Osteoblast (primary cell): ENCODE results near the gene SPDYC. TPM values are rescaled to one million over a fixed set of nuclear protein-coding genes. Genes with fewer than 3 reads are reported as not detected.

Source experiments
- DNase-seq: peaks from one replicate; pipeline ENCODE4 v3.0.0; 2011; ENCODE audit warnings: low spot score, mixed read lengths; ENCODE audit not compliant: insufficient read length; ENCODE audit errors: missing footprints
- H2AFZ ChIP-seq: 2 replicates; pipeline ENCODE4 v1.6.0; 2011; ENCODE audit warnings: mild to moderate bottlenecking, low read length
- H3K27ac ChIP-seq: 2 replicates; pipeline ENCODE4 v1.5.1; 2011; ENCODE audit warnings: mild to moderate bottlenecking, low read depth, low read length, moderate library complexity
- H3K27me3 ChIP-seq: 2 replicates; pipeline ENCODE4 v1.6.0; 2012; ENCODE audit warnings: mild to moderate bottlenecking, control low read depth, inconsistent platforms, low read length, moderate library complexity; ENCODE audit not compliant: insufficient read depth
- H3K36me3 ChIP-seq: 2 replicates; pipeline ENCODE4 v1.5.1; 2011; ENCODE audit warnings: mild to moderate bottlenecking, low read length, control low read depth, moderate library complexity; ENCODE audit not compliant: insufficient read depth
- H3K4me1 ChIP-seq: 2 replicates; pipeline ENCODE4 v1.5.1; 2011; ENCODE audit warnings: mild to moderate bottlenecking, low read length, control low read depth, moderate library complexity; ENCODE audit not compliant: insufficient read depth
- H3K4me2 ChIP-seq: 2 replicates; pipeline ENCODE4 v1.6.0; 2011; ENCODE audit warnings: mild to moderate bottlenecking, low read length; ENCODE audit not compliant: insufficient read depth
- H3K4me3 ChIP-seq: fragments of 200-600 bp; sonication (generic); 3 replicates; pipeline ENCODE4 v1.5.1; 2012; ENCODE audit warnings: mild to moderate bottlenecking, low read length, inconsistent platforms; ENCODE audit not compliant: insufficient read depth
- H3K79me2 ChIP-seq: 2 replicates; pipeline ENCODE4 v1.6.0; 2012; ENCODE audit warnings: mild to moderate bottlenecking, low read length, control low read depth, inconsistent platforms; ENCODE audit not compliant: insufficient read depth
- H3K9me3 ChIP-seq: 2 replicates; pipeline ENCODE4 v1.5.1; 2011; ENCODE audit warnings: low read depth, low read length, control low read depth
- H4K20me1 ChIP-seq: 2 replicates; pipeline ENCODE4 v1.6.0; 2012; ENCODE audit warnings: mild to moderate bottlenecking, low read length, control low read depth; ENCODE audit not compliant: insufficient read depth
- CTCF ChIP-seq: IDR thresholded peaks from 2 replicates; pipeline ENCODE4 v1.5.1; 2011; ENCODE audit warnings: mild to moderate bottlenecking, low read depth, low read length, moderate library complexity; ENCODE audit errors: extremely low read depth
- total RNA-seq: library from RNA; depleted of rRNA; stranded (reverse); fragments of >200 nt; gene quantifications from 2 replicates; pipeline ENCODE4 v1.2.3, GENCODE V29; 2012

SPDYC gene
- total RNA-seq, 1 donor: not detected

GRCh38 chr11:65181569-65182257 lies 11.7 kb downstream of the SPDYC start, which contains the start of gene CAPN1:
Gene CAPN1, plus strand, starts transcription at chr11:65181928. Its CDS starts 774 bp downstream, at chr11:65182702.
- Histone ChIP-seq H3K27me3 (no peaks in the 10 kb centered on the region), H2AFZ (peak within 1 kb of the TSS; percentile 91), H3K36me3 (peaks cover 18% of the 10 kb centered on the region), H3K27ac (peak within 1 kb of the TSS; percentile 53), H3K4me3 (peak within 1 kb of the TSS; percentile 93), H4K20me1 (peaks cover 7% of the 10 kb centered on the region), H3K4me2 (peak within 1 kb of the TSS; percentile 89), H3K4me1 (peaks cover 10% of the 10 kb centered on the region), H3K79me2 (peaks cover 44% of the 10 kb centered on the region), H3K9me3 (no peaks in the 10 kb centered on the region)
- TF ChIP-seq CTCF: no peak
- DNase-seq: peak; percentile 98

DNA sequence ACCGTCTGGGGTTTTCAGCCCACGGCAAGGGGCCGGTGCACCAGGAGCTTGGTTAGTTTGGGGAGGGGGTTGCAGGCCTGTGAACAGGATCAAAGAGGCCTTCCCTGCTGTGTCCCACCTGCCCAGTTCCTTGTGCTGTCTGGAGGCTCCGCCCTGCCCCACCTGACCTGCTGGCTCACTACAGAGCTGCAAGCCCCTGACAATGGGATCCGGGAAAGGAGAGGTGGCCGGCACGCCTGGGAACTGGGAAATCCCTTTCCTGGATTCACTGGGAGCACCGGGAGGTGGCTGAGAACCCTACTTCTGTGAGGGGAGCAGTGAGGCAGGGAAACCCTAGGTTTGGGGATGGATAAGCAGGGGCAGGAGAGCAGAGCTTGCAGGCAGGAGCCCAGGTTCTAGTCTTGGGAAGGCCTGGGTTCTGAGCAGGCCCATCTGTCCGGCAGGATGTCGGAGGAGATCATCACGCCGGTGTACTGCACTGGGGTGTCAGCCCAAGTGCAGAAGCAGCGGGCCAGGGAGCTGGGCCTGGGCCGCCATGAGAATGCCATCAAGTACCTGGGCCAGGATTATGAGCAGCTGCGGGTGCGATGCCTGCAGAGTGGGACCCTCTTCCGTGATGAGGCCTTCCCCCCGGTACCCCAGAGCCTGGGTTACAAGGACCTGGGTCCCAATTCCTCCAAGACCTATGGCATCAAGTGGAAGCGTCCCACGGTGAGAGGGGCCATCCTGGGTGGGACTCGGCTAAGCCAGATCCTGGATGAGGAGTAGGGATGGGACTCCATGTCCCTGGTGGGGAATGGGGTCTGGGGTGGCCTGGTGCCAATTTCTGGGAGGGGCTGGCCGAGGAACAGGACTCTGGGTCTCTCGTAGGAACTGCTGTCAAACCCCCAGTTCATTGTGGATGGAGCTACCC lies 12.5 kb downstream of the SPDYC start:
- Histone ChIP-seq H2AFZ (peak overlapping the region; percentile 78), H3K27ac (peak overlapping the region; percentile 53)
- DNase-seq: peak; percentile 85

DNA sequence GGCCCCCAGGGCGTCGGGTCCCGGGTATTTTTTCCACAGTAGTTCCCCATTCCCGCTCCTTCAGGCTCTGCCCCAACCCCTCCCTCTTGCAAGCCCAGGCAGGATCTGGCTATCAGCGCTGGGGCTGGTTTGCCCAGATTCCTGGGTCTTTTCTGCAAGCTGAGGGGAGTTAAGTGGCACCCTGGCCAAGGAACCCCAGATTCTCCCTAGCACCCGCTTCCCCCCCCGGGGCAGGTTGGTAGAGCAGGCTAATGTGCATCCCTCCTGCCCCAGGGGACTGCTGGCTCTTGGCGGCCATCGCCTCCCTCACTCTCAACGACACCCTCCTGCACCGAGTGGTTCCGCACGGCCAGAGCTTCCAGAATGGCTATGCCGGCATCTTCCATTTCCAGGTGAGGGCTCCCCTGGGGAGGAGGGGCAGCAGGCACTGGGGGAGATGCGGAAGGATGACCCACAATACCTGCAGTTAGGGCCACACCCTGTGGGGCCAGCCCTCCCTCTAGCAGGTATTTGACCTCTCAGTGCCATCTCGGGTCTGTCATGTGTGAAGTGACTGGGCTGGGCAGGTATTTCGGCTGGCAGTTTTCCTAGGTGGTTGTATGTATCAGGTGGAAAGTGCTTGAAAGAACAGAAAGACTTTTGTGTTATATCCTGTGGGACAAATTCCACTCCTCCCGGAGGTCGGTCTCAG lies 13.3 kb downstream of the SPDYC start:
- DNase-seq: peak; percentile 73
- Histone ChIP-seq H3K4me3 (peak overlapping the region; percentile 93), H3K36me3 (peaks cover 27% of the 10 kb centered on the region), H3K9me3 (no peaks in the 10 kb centered on the region), H3K4me1 (peaks cover 10% of the 10 kb centered on the region), H3K4me2 (peak overlapping the region; percentile 89), H3K27me3 (no peaks in the 10 kb centered on the region), H2AFZ (no peak overlapping the region), H4K20me1 (peaks cover 7% of the 10 kb centered on the region), H3K27ac (no peak overlapping the region), H3K79me2 (peaks cover 44% of the 10 kb centered on the region)
- no peak for TF ChIP-seq CTCF

More for the DNA sequence above, 12.5 kb downstream of the SPDYC start:
- no peaks in the 10 kb centered on the region for H3K27me3 ChIP-seq
- H4K20me1 ChIP-seq: peaks cover 7% of the 10 kb centered on the region
- H3K79me2 ChIP-seq: peaks cover 44% of the 10 kb centered on the region
- peaks cover 26% of the 10 kb centered on the region for H3K36me3 ChIP-seq
- peak overlapping the region; percentile 89 for H3K4me2 ChIP-seq
- peaks cover 10% of the 10 kb centered on the region for H3K4me1 ChIP-seq
- H3K4me3 ChIP-seq: peak overlapping the region; percentile 93
- no peaks in the 10 kb centered on the region for H3K9me3 ChIP-seq
- TF ChIP-seq CTCF: no peak
